Activated CD8-positive, alpha-beta T cell treated with anti-CD3 and anti-CD28 coated beads, Interleukin-2, amount 10 ng/mL, durations not matched to agents 7 days and 5 days (primary cell): Measurements from ENCODE around the gene SP100. TPM values are rescaled to one million over a fixed set of nuclear protein-coding genes. Genes with fewer than 3 reads are reported as not detected.
A peak's percentile ranks its signal among the peaks of the same experiment; 100 is the strongest.

Experiments used
- ATAC-seq: fragments of 150-1000 bp; cut with Tn5 transposase; one replicate; pipeline ENCODE4 v1.10.0; 2021; ENCODE audit warnings: moderate library complexity
- CTCF ChIA-PET: fragments of 350-600 bp; sonication (Branson Sonifier 250); formaldehyde crosslinking; loops from one replicate; lab custom pipeline; 2021; ENCODE audit warnings: antibody characterized with exemption; lab: Charles Lee
- POLR2A ChIA-PET: fragments of 350-600 bp; sonication (Branson Sonifier 250); formaldehyde crosslinking; loops from one replicate; lab custom pipeline; 2021; ENCODE audit warnings: antibody characterized with exemption; lab: Charles Lee
- DNase-seq: peaks from one replicate; pipeline ENCODE4 v3.0.0-alpha.2; 2020
- H3K27ac Mint-ChIP-seq: one replicate; pipeline ENCODE4 v1.8.0; 2021; ENCODE audit warnings: mild to moderate bottlenecking, mixed read lengths
- H3K27me3 Mint-ChIP-seq: one replicate; pipeline ENCODE4 v1.8.0; 2021; ENCODE audit warnings: low read depth, mixed read lengths
- H3K36me3 Mint-ChIP-seq: one replicate; pipeline ENCODE4 v1.8.0; 2021; ENCODE audit warnings: low read depth, mixed read lengths
- H3K4me1 Mint-ChIP-seq: one replicate; pipeline ENCODE4 v1.8.0; 2021; ENCODE audit warnings: low read depth, mixed read lengths
- H3K4me3 Mint-ChIP-seq: one replicate; pipeline ENCODE4 v1.8.0; 2021; ENCODE audit warnings: mild to moderate bottlenecking, mixed read lengths
- H3K9me3 Mint-ChIP-seq: one replicate; pipeline ENCODE4 v1.8.0; 2022; ENCODE audit warnings: mixed read lengths; ENCODE audit not compliant: insufficient read depth
- total RNA-seq, 2 experiments: library from RNA; stranded (reverse); gene quantifications; one replicate each; pipeline ENCODE4 v1.2.3, GENCODE V29; 2021

SP100 gene
- total RNA-seq, 2 experiments from 2014 or later = 295 to 309 TPM

DNA sequence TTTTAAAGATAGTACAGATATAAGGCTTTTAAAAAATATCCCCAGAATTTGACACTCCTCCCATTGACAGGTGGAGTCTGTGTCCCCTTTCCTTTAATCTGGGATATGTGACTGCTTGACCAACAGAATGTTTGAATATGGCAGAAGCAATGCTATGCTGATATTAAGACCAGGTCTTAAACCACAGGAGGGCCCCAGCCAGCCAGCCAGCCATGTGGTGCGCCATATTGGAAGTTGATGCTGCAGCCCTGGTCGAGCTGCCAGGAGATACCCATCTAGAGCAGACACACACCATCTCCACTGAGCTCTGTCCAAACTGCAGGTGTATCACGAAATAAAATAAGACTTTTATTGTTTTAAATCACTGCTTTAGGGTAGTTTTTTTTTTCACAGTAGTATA, 174.3 kb downstream of the SP100 start:
- DNase-seq (no peak), ATAC-seq (no peak)
- Mint-ChIP-seq H3K27me3 (no peaks in the 10 kb centered on the region), H3K27ac (no peak overlapping the region), H3K4me1 (peaks cover 69% of the 10 kb centered on the region), H3K36me3 (peaks cover 30% of the 10 kb centered on the region), H3K9me3 (peaks cover 14% of the 10 kb centered on the region), H3K4me3 (no peak overlapping the region)
- ChIA-PET CTCF (interaction anchor here (1.5 kb wide), 1 partner anchor 14 kb away, joined by 3 read pairs; no protein-coding TSS in a partner anchor), POLR2A (interaction anchor here (1.0 kb wide), 1 partner anchor 68 kb away, joined by 3 read pairs; no protein-coding TSS in a partner anchor)

GRCh38 chr2:230591850-230592249, 175.8 kb downstream of the SP100 start:
- Mint-ChIP-seq H3K4me3 (no peak overlapping the region), H3K9me3 (peaks cover 14% of the 10 kb centered on the region)
- DNase-seq = no peak

DNA sequence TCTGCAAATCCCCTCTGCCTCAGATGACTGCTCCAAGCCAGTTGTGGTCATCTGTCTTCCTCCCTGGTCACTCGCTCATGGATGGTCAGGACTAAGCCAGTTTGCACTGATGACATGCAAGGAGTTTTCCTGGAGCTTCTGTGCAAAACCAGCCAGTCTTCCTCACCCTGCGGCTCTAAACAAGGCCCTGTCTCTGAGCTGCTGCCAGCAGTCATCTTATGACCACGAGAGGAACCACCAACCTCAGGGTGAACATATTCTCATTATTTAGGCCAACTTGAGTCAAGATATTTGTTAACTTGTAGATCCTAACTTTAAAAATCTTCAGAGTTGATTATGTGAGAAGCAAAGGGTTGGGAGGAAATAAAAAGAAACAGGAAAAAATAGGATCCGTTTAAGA, 176.8 kb downstream of the SP100 start:
- ATAC-seq (peak; percentile 72), DNase-seq (peak; percentile 55)
- POLR2A ChIA-PET = no interaction called here
- CTCF ChIA-PET = no interaction called here
- Mint-ChIP-seq H3K4me3 (no peak overlapping the region), H3K4me1 (peaks cover 70% of the 10 kb centered on the region), H3K27me3 (no peaks in the 10 kb centered on the region), H3K27ac (peak overlapping the region; percentile 80), H3K36me3 (peaks cover 31% of the 10 kb centered on the region), H3K9me3 (peaks cover 14% of the 10 kb centered on the region)

More at GRCh38 chr2:230591850-230592249, 175.8 kb downstream of the SP100 start:
- H3K27ac Mint-ChIP-seq = peak overlapping the region; percentile 80
- CTCF ChIA-PET = no interaction called here
- H3K4me1 Mint-ChIP-seq = peaks cover 68% of the 10 kb centered on the region
- no peaks in the 10 kb centered on the region for H3K27me3 Mint-ChIP-seq
- POLR2A ChIA-PET = no interaction called here
- H3K36me3 Mint-ChIP-seq = peaks cover 32% of the 10 kb centered on the region
- peak; percentile 41 for ATAC-seq

Other genes with a start within 250 kb of the SP100 start
- 100 to 1,000 TPM; 128 to 135 TPM for gene SP110, start 196.2 kb upstream of the SP100 start, total RNA-seq
- 10 to 100 TPM; 57.5 to 58.3 TPM for gene SP140, start 190.5 kb upstream of the SP100 start, total RNA-seq
- 10 to 100 TPM; 90.5 to 96.2 TPM for gene SP140L, start 89.0 kb upstream of the SP100 start, total RNA-seq